Stimulated activated CD4-positive, alpha-beta T cell treated with anti-CD3 and anti-CD28 coated beads, Interleukin-1b, Interleukin-23, amount 100 ng/mL, for 24 hours (primary cell): ENCODE data around the gene MC1R.
"Not testable (repeated sequence)": the region's sequence is repeated elsewhere in the genome, so short reads cannot be mapped to it uniquely, and the experiment has no call there.

ENCODE experiments used
- DNase-seq, 4 experiments: peaks; one replicate each; pipeline ENCODE4 v3.0.0-alpha.2; 2020; ENCODE audit warnings: low read depth in 4 of 4, low spot score in 1 of 4

MC1R gene

GRCh38 chr16:89934019-89934418 is 15.4 kb downstream of the MC1R start:
- not testable (repeated sequence) for DNase-seq

GRCh38 chr16:89934611-89935553 is 16.2 kb downstream of the MC1R start:
- DNase-seq: no peak

- DNase-seq: not testable (repeated sequence)
These were observed 17.0 kb downstream of the MC1R start for GRCh38 chr16:89935620-89936019.

GRCh38 chr16:89936034-89936433 is 17.4 kb downstream of the MC1R start:
- no peak for DNase-seq

GRCh38 chr16:89936508-89936907 is 17.8 kb downstream of the MC1R start:
- no peak for DNase-seq

GRCh38 chr16:89936981-89937380 is 18.3 kb downstream of the MC1R start:
- no peak for DNase-seq

GRCh38 chr16:89938175-89938885 is 19.7 kb downstream of the MC1R start:
- DNase-seq: no peak

GRCh38 chr16:89944773-89945172 is 26.1 kb downstream of the MC1R start:
- no peak for DNase-seq

GRCh38 chr16:89945654-89946053 is 27.0 kb downstream of the MC1R start:
- DNase-seq: no peak

GRCh38 chr16:89946515-89946914 is 27.9 kb downstream of the MC1R start:
- no peak for DNase-seq

- no peak for DNase-seq
These were observed 30.6 kb downstream of the MC1R start for GRCh38 chr16:89949121-89949742.

GRCh38 chr16:89949756-89950155 is 31.1 kb downstream of the MC1R start:
- DNase-seq: no peak

- DNase-seq: no peak
These were observed 32.8 kb downstream of the MC1R start for GRCh38 chr16:89951509-89951908.

GRCh38 chr16:89952049-89952448 is 33.4 kb downstream of the MC1R start:
- DNase-seq: no peak

GRCh38 chr16:89952551-89952950 is 33.9 kb downstream of the MC1R start:
- no peak for DNase-seq

GRCh38 chr16:89953671-89954406 is 35.2 kb downstream of the MC1R start:
- no peak for DNase-seq

GRCh38 chr16:89954462-89954861 is 35.8 kb downstream of the MC1R start:
- DNase-seq: no peak

GRCh38 chr16:89955001-89955685 is 36.5 kb downstream of the MC1R start:
- DNase-seq: no peak

GRCh38 chr16:89956505-89957215 is 38.0 kb downstream of the MC1R start:
- no peak for DNase-seq

GRCh38 chr16:89957216-89957785 is 38.6 kb downstream of the MC1R start:
- no peak for DNase-seq
